Fibroblast of villous mesenchyme (primary cell): ENCODE measurements around the gene TTLL5. TPM values are rescaled to one million over a fixed set of nuclear protein-coding genes. Genes with fewer than 3 reads are reported as not detected.

Experiments used
- DNase-seq: peaks from one replicate; pipeline ENCODE4 v3.0.0-alpha.2; 2010; ENCODE audit warnings: low read depth
- H3K4me3 ChIP-seq: 2 replicates; pipeline ENCODE4 v1.5.1; 2011; ENCODE audit warnings: low read depth, mild to moderate bottlenecking, low read length
- total RNA-seq: library from RNA; depleted of rRNA; stranded (reverse); fragments of >200 nt; gene quantifications from 2 replicates; pipeline ENCODE4 v1.2.3, GENCODE V29; 2012
- TF ChIP-seq, protein P1 (sequence below): IDR thresholded peaks from 2 replicates; pipeline ENCODE4 v1.5.1; 2012; ENCODE audit warnings: low read depth, mild to moderate bottlenecking, low read length; ENCODE audit not compliant: insufficient read depth

The TTLL5 gene
- total RNA-seq, 1 donor: 33.7 TPM

DNA sequence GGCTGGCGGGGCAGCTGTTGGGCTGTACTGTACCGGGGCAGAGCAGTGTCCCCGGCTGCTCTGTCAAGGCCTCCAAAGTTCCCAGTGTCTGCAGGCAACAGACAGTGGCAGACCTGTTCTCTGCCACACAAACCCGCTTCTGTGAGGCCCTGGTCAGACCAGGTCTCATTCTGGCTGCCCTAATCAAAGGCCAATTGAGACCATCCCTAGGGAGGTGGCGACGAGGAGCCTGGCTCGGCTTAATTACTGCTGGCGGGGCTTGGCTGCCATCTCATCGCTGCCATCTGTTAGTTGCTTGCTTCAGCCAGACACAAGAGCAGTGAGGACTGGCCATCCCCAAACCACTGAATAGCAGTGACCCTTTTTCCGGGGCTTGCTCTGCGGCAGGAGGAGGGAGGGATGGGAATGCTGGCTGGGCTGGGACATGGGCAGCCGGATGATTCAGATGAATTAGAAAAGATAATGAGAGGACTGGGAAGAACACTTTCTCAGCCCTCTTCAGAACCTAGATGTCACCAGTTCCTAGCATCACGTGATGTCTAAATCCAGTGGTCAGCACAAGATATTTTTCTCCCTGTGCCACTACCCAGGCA, 24.9 kb upstream of the TTLL5 start:
- TF ChIP-seq, protein P1, sequence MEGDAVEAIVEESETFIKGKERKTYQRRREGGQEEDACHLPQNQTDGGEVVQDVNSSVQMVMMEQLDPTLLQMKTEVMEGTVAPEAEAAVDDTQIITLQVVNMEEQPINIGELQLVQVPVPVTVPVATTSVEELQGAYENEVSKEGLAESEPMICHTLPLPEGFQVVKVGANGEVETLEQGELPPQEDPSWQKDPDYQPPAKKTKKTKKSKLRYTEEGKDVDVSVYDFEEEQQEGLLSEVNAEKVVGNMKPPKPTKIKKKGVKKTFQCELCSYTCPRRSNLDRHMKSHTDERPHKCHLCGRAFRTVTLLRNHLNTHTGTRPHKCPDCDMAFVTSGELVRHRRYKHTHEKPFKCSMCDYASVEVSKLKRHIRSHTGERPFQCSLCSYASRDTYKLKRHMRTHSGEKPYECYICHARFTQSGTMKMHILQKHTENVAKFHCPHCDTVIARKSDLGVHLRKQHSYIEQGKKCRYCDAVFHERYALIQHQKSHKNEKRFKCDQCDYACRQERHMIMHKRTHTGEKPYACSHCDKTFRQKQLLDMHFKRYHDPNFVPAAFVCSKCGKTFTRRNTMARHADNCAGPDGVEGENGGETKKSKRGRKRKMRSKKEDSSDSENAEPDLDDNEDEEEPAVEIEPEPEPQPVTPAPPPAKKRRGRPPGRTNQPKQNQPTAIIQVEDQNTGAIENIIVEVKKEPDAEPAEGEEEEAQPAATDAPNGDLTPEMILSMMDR: no peak
- DNase-seq: peak; percentile 46
- H3K4me3 ChIP-seq: no peak overlapping the region

DNA sequence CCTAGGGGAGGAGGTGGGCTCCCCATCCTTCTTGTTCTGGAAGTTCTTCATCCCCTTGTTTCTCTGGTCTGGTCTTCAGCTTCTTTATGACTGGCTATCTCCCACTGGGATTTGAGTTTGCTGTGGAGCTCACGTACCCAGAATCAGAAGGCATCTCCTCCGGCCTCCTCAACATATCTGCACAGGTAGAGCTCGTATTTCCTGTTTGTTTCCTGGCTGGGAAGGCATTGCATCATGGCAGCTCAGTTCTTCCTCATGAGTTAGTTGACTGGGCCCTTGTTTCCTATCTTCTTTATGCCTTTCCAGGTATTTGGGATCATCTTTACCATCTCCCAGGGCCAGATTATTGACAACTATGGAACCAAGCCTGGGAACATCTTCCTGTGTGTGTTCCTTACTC, 20.2 kb upstream of the TTLL5 start:
- H3K4me3 ChIP-seq: no peak overlapping the region
- DNase-seq: no peak
- TF ChIP-seq, protein P1: no peak

DNA sequence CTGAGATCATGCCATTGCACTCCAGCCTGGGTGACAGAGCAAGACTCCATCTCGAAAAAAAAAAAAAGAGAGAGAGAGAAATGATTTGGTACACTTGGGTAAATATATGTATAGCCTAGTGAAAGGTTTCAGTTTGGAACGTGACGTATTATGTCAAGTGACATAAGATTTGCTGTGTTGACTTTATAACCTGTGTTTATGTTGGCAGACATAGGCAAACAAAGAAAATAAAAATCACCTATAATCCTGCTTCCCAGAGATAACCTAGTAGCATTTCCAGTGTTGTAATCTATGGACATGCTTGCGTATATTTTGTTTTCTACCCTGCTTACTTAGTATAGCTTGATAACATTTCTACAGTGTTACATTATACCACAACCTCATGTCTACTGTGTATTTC, 17.1 kb upstream of the TTLL5 start:
- DNase-seq: no peak
- H3K4me3 ChIP-seq: no peak overlapping the region
- TF ChIP-seq, protein P1: no peak

DNA sequence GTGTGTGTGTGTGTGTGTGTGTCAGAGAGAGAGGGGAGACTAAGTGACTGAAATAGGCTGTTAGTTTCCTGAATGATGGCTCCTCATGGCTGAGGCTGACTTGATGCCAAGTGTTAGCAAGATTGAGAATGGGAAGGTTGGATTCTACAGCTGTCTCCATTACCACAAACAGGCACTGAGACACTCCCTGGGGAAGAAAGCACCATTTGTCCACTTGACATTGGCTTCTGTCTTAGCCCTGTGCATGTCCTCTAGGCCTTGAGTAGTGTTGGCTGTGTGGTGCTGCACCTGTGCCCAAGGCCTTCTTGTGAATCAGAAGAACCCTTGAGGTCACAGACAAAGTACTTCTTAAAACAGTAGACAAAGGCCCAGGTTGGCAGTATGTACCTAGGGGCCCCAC, 16.0 kb upstream of the TTLL5 start:
- no peak for DNase-seq

DNA sequence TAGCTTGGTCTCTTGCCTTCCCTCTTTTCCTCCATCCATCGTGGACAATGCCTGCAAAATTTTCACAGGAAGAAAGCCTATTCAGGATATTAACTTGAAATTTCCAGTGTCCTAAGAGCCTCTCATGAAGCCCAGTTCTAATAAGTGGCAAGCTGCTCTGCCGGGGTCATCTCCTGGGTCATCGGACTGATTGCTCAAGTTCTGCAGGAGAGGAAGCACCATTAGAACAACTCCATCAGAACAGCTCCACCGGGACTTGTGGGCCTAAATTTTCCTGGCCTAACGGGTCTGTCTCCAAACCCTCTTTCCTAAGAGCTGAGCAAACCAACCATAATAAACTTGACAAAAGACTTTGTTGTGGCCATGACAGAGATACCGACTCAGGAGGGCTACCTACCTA, 14.3 kb upstream of the TTLL5 start:
- TF ChIP-seq, protein P1: no peak
- H3K4me3 ChIP-seq: no peak overlapping the region

More for the DNA sequence above, 16.0 kb upstream of the TTLL5 start:
- no peak overlapping the region for H3K4me3 ChIP-seq
- TF ChIP-seq, protein P1: no peak

DNA sequence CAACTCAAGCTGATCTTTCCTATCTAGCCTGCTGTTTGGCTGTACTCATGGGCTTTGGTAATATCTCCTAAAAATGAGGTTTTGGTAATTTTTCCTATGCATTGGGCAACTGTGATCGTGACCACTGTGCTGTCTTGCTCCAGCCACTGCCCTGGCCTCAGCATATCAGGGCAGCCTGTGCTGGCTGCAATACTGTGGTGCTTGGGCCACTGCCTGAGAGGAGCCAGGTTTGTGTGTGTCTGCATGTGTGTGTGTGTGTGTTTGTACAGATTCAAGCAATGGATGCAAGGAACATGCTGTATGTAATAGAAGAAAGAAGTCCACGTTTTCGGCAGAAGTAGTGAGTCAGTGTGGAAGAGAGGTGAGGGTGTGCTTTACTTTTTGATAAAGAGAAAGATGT, 13.4 kb upstream of the TTLL5 start:
- DNase-seq: peak; percentile 37
- H3K4me3 ChIP-seq: no peak overlapping the region
- TF ChIP-seq, protein P1: no peak

More for the DNA sequence above, 14.3 kb upstream of the TTLL5 start:
- DNase-seq: peak; percentile 23
